ENCODE results near the gene SLC51B. TPM values are rescaled to one million over a fixed set of nuclear protein-coding genes. Genes with fewer than 3 reads are reported as not detected.
A peak's percentile ranks its signal among the peaks of the same experiment; 100 is the strongest.

Gene SLC51B
- total and polyA plus RNA-seq, 5 experiments from 2014 or later: not detected

DNA sequence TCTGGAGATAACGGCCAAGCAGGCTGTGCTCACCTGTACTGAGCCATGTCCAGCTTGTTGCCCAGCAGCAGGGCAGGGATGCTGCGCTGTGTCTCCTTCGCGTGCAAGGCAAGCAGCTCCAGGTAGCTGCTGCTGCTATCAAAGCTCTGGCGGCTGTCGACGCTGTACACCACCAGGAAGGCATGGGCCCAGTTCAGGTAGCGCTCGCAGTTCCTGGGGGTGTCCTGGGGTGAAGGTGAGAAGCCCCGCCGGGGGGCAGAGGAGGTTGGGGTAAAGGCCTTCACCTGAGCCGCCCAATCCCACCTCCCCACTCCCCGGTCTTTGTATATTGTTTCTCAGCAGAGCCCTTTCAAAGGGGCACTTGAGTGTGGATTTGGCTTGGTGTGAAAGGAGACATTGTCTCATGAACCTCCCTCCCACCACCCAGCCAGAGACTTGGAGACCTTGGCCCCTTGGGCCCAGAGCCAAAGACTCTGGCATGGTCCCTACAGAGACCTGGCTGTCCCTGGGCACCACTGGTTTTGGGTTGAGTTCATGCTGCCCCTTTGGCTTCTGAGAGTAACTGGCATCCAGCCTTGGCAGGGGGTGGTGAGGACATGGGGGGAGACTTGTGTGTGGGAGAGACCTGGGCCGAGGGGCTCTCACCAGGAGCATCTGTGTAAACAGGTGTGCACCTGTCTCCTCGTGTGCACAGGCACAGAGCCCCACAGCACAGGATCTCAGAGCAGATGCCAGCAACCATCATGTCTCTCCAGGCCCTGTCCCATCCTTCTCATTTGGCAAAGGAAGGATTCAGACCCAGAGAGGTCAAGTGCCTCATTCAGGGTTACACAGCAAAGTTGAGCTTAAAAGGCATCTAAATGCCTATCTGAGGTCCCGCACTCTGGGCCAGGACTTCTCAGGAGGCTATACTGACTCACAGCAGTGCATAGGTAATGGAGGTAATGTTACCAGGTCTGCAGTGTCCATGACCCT is 13.5 kb downstream of the SLC51B start:
- H3K4me3 Mint-ChIP-seq: no peak overlapping the region
- H3K27me3 Mint-ChIP-seq: peaks cover 0 to 16% (median 6%) of the 10 kb centered on the region in 5 donors
- DNase-seq (no peak), ATAC-seq (no peak)
- POLR2A ChIA-PET: no interaction called here
- no peak overlapping the region for H3K27ac Mint-ChIP-seq
- peaks cover 0 to 5% (median 0%) of the 10 kb centered on the region in 4 donors for H3K4me1 Mint-ChIP-seq
- H3K9me3 Mint-ChIP-seq: no peaks in the 10 kb centered on the region
- no peaks in the 10 kb centered on the region for H3K36me3 Mint-ChIP-seq

DNA sequence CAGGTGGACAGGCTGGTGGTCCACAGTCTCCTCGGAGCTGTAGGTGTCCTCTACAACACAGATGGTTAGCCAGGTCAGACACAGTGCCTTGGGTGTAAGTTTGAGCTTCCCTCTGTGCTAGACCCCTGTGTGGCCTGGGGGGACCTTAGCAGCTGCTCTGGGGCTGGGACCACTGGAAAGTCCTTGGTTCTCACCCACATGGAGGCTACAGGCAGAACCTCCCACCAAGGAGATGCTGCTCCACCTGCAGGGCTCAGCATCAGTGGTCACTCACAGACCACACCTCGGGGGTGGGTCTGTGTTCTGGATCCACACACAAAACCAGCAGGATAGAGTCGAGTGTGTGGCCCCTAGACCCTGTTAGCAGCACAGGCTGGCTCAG is 14.2 kb downstream of the SLC51B start:
- no peak for DNase-seq
- H3K27ac Mint-ChIP-seq: no peak overlapping the region
- no peaks in the 10 kb centered on the region for H3K36me3 Mint-ChIP-seq
- no peak overlapping the region for H3K4me3 Mint-ChIP-seq
- no peaks in the 10 kb centered on the region for H3K9me3 Mint-ChIP-seq
- no peak for ATAC-seq
- H3K27me3 Mint-ChIP-seq: peaks cover 0 to 20% (median 9%) of the 10 kb centered on the region in 5 donors
- H3K4me1 Mint-ChIP-seq: peaks cover 0 to 5% (median 0%) of the 10 kb centered on the region in 4 donors
- POLR2A ChIA-PET: no interaction called here

DNA sequence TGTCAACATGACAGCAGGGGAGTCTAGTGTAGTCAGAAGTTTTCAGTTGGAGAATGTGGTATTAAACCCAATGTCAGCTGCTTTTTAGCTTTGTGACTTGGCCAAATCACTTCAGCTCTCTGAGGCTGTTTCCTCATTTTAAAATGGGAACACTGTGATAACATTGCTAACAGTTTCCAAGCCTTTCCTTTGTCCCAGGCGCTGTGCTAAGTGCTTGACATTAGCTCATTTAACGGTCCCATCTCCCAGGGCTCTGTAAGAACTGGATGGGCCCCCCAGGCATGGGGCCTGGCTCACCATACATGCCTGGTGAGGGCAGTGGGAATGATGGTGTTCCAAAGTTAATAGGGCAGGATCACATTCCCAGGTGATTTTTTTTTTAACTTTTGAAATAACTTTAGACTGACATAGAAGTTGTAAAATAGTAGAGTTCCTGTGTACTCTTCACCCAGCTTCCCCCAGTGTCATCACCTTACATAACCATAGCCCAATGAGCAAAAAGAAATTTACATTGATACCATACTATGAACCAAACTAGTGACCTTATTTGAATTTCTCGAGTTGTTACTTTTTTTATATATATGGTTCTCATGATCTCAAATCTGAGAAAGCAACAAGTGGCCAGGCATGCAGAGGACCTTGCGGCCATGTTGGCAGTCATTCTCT is 14.9 kb downstream of the SLC51B start:
- Mint-ChIP-seq H3K27ac (no peak overlapping the region), H3K27me3 (peaks cover 0 to 25% (median 12%) of the 10 kb centered on the region in 5 donors), H3K4me1 (peaks cover 0 to 5% (median 0%) of the 10 kb centered on the region in 4 donors), H3K4me3 (no peak overlapping the region), H3K36me3 (no peaks in the 10 kb centered on the region), H3K9me3 (no peaks in the 10 kb centered on the region)
- DNase-seq (no peak), ATAC-seq (no peak)
- POLR2A ChIA-PET: no interaction called here

DNA sequence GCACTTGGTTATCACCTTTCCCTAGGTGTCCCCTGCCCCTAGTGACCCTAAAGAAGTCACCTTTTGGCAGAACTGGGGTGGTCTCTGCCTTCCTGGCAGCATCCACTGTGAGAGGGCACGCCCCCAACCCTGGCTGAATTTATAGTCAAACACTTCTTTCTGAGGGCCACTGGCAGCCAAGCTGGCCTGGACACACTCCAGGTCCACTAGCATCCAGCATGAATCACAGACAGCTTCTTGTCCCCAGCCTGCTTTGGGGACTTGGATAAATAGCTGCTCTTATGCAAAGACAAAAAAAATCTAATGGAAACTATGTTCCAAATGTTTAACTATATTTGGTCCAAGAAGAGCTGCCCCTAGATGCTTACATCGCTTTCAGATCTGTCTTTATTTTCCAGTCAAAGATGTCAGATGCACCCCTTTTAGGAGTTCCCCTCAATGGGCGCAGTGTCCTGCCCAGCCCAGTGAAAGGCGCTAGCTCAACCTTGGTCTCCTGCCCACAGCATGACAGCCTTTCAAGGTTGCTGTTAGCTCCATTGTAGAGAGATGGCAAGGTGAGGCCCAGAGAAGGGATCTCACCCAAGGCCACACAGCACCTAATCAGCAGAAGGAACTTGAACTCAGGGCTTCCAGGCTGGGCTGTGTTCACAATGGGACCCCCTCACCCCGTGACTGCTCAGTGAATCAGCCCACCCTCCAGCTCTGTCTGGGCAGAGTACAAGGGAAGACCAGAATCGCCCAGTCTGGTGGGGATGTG is 15.6 kb downstream of the SLC51B start:
- no peak overlapping the region for H3K4me3 Mint-ChIP-seq
- H3K27ac Mint-ChIP-seq: no peak overlapping the region
- no peaks in the 10 kb centered on the region for H3K9me3 Mint-ChIP-seq
- H3K27me3 Mint-ChIP-seq: peaks cover 5 to 33% (median 19%) of the 10 kb centered on the region in 5 donors
- no peaks in the 10 kb centered on the region for H3K36me3 Mint-ChIP-seq
- peaks cover 0 to 3% (median under 1%) of the 10 kb centered on the region in 4 donors for H3K4me1 Mint-ChIP-seq
- DNase-seq (no peak), ATAC-seq (no peak)
- POLR2A ChIA-PET: no interaction called here

DNA sequence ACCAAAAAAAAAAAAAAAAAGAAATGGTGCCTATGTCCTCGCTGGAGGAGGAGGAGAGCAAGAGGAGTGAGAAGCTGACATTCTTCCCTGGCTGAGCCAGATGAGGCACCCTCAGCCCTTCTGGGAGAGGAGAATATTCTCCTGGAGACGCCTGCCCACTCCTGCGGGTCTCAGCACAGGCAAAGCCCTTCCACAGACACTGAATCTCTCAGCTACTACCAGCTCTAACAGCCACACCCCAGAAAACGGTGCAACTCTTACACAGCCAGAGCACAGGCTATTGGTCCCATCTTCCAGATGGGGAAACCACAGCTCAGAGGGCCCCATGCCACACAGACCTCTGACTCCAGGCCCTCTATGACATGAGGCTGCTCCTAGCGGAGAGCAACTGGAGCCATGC is 16.9 kb downstream of the SLC51B start:
- H3K9me3 Mint-ChIP-seq: no peaks in the 10 kb centered on the region
- no peaks in the 10 kb centered on the region for H3K36me3 Mint-ChIP-seq
- no peak overlapping the region for H3K4me3 Mint-ChIP-seq
- DNase-seq: no peak
- no peak for ATAC-seq
- POLR2A ChIA-PET: no interaction called here
- H3K27me3 Mint-ChIP-seq: peaks cover 5 to 43% (median 27%) of the 10 kb centered on the region in 5 donors
- peaks cover under 1 to 8% (median 2%) of the 10 kb centered on the region in 4 donors for H3K4me1 Mint-ChIP-seq
- no peak overlapping the region for H3K27ac Mint-ChIP-seq

DNA sequence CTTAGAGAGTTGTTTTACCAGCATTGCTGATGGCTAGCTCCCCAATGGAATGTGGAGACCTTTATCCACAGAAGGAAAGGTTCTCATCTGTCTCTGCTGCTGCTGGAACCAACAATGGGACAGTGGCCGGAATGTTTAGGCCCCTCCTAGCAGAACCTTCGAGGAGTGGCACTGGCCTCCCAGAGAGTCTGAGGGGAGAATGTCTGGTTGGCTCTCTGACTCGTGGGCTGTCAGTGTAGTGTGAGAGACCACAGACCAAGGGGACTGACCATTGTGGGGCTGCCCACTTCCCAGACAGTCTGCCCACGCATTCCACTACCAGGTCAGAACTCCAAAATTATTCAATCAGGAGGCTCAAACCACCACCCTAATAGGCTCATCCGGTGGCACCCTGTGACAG is 17.5 kb downstream of the SLC51B start:
- H3K4me1 Mint-ChIP-seq: peaks cover 3 to 12% (median 6%) of the 10 kb centered on the region in 4 donors
- POLR2A ChIA-PET: no interaction called here

DNA sequence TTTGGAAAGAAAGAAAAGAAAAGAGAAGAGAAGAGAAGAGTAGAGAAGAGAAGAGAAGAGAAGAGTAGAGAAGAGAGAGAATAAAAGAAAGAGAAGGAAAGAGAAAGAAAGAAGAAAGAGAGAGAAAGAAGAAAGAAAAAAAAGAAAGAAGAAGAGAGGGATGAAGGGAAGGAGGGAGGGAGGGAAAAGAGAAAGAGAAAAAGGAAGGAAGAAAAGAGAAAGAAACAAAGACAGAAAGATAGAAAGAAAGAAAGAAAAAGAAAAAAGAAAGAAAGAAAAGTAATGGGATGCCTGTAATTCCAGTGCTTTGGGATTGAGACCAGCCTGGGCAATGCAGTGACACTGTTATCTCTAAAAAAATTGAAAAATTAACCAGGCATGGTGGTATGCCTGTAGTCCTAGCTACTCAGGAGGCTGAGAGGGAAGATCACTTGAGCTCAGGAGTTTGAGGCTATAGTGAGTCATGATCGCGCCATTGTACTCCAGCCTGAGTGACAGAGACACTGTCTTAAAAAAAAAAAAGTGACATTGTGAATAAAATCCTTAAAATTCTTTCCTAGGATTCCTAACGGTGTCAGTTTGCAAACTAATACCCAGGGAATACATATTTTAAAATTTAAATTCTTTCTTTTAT is 20.9 kb downstream of the SLC51B start:
- Mint-ChIP-seq H3K27me3 (peaks cover 13 to 53% (median 35%) of the 10 kb centered on the region in 5 donors), H3K36me3 (no peaks in the 10 kb centered on the region), H3K4me3 (no peak overlapping the region), H3K4me1 (peaks cover 5 to 18% (median 11%) of the 10 kb centered on the region in 4 donors), H3K9me3 (no peaks in the 10 kb centered on the region), H3K27ac (no peak overlapping the region)
- ATAC-seq (no peak), DNase-seq (no peak)
- POLR2A ChIA-PET: no interaction called here

More for the DNA sequence above, 17.5 kb downstream of the SLC51B start:
- H3K27me3 Mint-ChIP-seq: peaks cover 8 to 48% (median 28%) of the 10 kb centered on the region in 5 donors
- DNase-seq (no peak), ATAC-seq (no peak)
- H3K4me3 Mint-ChIP-seq: no peak overlapping the region
- no peak overlapping the region for H3K27ac Mint-ChIP-seq
- H3K9me3 Mint-ChIP-seq: no peaks in the 10 kb centered on the region
- no peaks in the 10 kb centered on the region for H3K36me3 Mint-ChIP-seq

DNA sequence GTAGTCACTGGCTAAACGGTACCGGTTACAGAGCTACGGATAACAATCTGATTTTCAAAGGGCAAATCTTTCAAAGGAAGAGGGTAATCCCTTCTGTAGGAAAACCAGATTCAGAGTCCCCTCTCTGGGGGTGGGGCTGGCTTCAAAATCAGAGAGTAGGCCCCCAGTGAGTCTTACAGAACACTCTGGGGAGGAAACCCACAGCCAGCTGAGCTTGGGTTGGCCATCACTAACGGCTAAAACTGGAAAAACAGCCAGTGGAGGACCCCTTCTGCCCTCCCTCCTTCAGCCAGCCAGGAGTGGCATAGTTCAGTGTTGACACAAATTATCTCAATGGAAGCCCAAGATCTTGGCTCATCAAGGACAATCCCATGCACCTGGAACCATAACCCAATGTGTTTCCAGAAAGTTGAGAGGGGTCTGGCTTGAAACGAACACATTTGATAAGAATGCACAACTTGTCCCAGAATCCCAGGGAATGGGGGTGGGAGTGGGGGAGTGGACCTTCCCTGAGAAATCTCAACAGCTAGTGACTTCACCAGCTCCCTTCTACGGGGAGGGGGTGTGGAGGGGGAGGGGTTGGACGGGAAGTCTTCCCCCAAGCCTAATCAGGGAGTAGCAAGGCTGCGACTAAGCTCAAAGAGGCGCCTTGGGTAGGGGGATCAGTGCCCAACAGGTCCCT is 21.6 kb downstream of the SLC51B start:
- H3K36me3 Mint-ChIP-seq: no peaks in the 10 kb centered on the region
- ATAC-seq (no peak), DNase-seq (no peak)
- H3K9me3 Mint-ChIP-seq: no peaks in the 10 kb centered on the region
- peaks cover 13 to 52% (median 35%) of the 10 kb centered on the region in 5 donors for H3K27me3 Mint-ChIP-seq
- peak overlapping the region in 2 of 10 donors; percentile 3 to 7 for H3K27ac Mint-ChIP-seq
- POLR2A ChIA-PET: no interaction called here
- peak overlapping the region in 7 of 10 donors; percentile 28 to 73 (median 52) for H3K4me3 Mint-ChIP-seq
- peaks cover 5 to 18% (median 11%) of the 10 kb centered on the region in 4 donors for H3K4me1 Mint-ChIP-seq

DNA sequence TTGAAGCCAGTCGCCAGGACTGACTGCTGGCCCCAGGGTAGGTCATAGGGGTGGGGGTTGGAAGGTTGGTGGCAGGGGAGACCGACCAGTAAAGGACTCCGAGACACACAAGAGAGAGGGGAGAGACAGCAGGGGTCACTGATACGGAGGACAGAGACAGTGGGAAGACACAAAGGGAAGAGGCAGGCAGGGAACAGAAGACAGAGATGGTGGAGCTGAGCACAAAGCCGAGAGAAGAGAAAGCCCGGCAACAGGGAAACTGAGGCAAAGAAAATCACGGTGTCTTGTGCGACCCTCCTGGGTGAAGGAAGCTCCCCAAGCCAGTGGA is 22.1 kb downstream of the SLC51B start:
- ATAC-seq (no peak), DNase-seq (no peak)
- Mint-ChIP-seq H3K4me1 (peaks cover 5 to 18% (median 11%) of the 10 kb centered on the region in 4 donors), H3K4me3 (peak overlapping the region in 7 of 10 donors; percentile 28 to 73 (median 52)), H3K27ac (no peak overlapping the region), H3K27me3 (peaks cover 13 to 51% (median 35%) of the 10 kb centered on the region in 5 donors), H3K9me3 (no peaks in the 10 kb centered on the region), H3K36me3 (no peaks in the 10 kb centered on the region)
- POLR2A ChIA-PET: no interaction called here

DNA sequence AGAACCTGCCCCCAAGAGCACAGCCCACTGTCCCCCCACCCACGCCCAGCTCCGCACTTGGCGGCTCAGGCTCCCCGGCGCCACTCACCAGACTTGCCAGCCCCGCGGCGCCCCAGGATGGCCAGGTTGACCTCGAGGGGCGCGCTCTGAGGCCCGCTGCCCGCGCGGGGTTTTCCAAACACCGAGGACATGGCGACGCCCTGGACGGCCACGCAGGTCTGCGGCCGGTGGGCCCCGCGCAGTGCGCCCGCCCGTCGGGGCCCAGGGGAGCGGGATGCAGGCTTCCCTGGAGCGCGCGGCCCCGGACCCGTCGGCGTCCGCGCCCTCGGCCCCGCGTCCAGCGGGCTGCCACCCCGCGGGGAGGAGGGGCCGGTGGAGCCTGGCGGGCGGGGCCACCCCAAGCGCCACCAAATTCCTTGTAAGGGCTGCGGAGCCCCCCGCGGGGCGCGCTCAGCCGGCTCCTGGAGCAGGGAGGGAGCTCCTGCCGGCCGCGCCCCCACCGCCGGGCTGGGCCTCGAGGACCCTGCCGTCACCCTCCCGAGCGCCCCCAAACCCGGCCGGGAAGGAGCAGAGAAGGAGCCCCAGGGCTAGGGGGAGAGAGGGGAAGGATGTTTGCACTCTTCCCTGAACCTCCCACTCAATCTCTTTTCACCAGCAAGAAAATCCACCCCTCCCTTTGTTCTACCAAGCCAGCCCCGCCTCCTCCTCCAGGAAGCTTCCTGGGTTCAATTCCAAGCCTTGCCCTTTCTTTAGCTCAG is 22.6 kb downstream of the SLC51B start, which contains the start of gene RASL12:
TSS of gene RASL12 (minus strand) at position 347 of the 758 bp plus-strand sequence. CDS start at position 191, 156 bp downstream.
- Mint-ChIP-seq H3K36me3 (no peaks in the 10 kb centered on the region), H3K4me3 (peak within 1 kb of the TSS in 9 of 10 donors; percentile 51 to 73 (median 57)), H3K27ac (peak within 1 kb of the TSS in 1 of 10 donors; percentile 7), H3K4me1 (peaks cover 5 to 18% (median 11%) of the 10 kb centered on the region in 4 donors), H3K9me3 (no peaks in the 10 kb centered on the region), H3K27me3 (peaks cover 13 to 50% (median 34%) of the 10 kb centered on the region in 5 donors)
- POLR2A ChIA-PET: interaction anchor here (0.6 to 0.7 kb wide), 2 partner anchors 57 to 1137 kb away, joined by 4 to 5 read pairs; no protein-coding TSS in a partner anchor
- no peak for ATAC-seq
- no peak for DNase-seq

DNA sequence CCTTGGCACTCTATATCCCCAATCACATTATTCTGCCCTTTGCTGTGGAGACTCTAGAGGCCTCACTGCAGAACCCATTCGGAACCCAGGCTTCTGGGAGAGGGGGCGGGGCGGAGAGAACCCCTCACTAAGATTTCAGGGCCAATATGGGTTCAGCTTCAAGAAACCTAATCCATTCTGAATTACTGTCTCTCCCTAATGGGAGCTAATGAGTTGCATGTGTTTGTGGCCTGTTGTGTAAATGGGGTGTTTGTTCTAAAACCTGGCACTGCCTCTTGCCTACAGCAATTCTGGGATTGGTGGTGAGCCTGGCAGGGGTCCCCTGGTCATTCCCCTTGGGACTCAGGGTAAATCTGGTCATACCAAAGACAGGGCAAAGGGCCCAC is 23.2 kb downstream of the SLC51B start:
- no peak for DNase-seq
- H3K9me3 Mint-ChIP-seq: no peaks in the 10 kb centered on the region
- POLR2A ChIA-PET: interaction anchor here (0.6 to 0.7 kb wide), 2 partner anchors 57 to 1137 kb away, joined by 4 to 5 read pairs; no protein-coding TSS in a partner anchor
- peaks cover 13 to 46% (median 30%) of the 10 kb centered on the region in 5 donors for H3K27me3 Mint-ChIP-seq
- no peak for ATAC-seq
- H3K36me3 Mint-ChIP-seq: no peaks in the 10 kb centered on the region
- peaks cover 5 to 18% (median 11%) of the 10 kb centered on the region in 4 donors for H3K4me1 Mint-ChIP-seq
- peak overlapping the region in 8 of 10 donors; percentile 28 to 71 (median 58) for H3K4me3 Mint-ChIP-seq
- H3K27ac Mint-ChIP-seq: no peak overlapping the region

All from naive thymus-derived CD8-positive, alpha-beta T cell (primary cell).